ENCODE data around the gene SPAG17. TPM values are rescaled to one million over a fixed set of nuclear protein-coding genes. Genes with fewer than 3 reads are reported as not detected.
A peak's percentile ranks its signal among the peaks of the same experiment; 100 is the strongest.
"Not testable (repeated sequence)": the region's sequence is repeated elsewhere in the genome, so short reads cannot be mapped to it uniquely, and the experiment has no call there.

SPAG17 gene
- polyA plus RNA-seq, 1 donor from 2014 or later, result not detected

DNA sequence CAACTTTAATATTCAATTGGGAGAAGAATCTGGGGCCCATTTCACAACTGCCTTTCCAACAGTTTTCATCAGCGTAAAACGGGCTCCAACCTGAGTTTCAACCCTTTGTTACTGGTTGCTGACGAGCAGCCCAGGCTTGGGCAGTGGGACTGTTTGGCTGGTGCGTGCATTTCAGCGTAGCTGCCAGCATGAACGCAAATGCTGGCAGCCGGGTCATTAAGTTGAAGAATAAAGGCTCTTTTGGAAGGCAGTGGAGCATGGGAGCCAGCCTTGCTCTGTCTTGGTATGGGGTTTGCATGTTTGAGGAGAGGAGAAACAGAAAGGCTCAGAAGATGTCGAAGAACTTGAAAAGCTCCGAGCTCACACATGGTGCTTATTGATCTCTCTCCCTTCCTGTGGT is 214.8 kb downstream of the SPAG17 start:
- Mint-ChIP-seq H3K9me3 (peaks cover 0 to 2% (median 0%) of the 10 kb centered on the region in 3 donors), H3K27me3 (peaks cover 6% of the 10 kb centered on the region), H3K4me1 (peaks cover 4 to 8% (median 6%) of the 10 kb centered on the region in 3 donors), H3K36me3 (peaks cover 5% of the 10 kb centered on the region), H3K27ac (no peak overlapping the region), H3K4me3 (no peak overlapping the region)

DNA sequence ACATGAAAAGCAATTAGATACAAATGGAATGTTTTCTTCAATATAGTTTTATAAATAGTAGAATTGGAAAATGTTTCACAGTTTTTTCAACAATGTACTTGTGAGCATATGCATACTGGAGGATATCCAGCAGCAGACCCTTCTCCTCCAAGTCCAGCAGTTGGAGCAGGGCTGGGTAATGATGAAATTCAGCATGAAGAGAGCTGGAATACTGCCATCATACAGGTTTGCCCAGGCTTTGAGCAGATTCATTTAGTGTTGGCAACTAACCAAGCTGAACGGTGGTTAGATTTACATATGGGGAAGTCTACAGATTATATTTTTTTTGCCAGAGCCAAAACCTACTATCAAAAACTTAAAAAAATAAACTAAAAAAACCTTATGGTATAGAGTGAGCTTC is 217.1 kb downstream of the SPAG17 start:
- Mint-ChIP-seq H3K4me1 (peaks cover 4 to 8% (median 6%) of the 10 kb centered on the region in 3 donors), H3K27ac (no peak overlapping the region), H3K4me3 (no peak overlapping the region), H3K9me3 (no peaks in the 10 kb centered on the region), H3K27me3 (no peaks in the 10 kb centered on the region), H3K36me3 (peaks cover 8% of the 10 kb centered on the region)

DNA sequence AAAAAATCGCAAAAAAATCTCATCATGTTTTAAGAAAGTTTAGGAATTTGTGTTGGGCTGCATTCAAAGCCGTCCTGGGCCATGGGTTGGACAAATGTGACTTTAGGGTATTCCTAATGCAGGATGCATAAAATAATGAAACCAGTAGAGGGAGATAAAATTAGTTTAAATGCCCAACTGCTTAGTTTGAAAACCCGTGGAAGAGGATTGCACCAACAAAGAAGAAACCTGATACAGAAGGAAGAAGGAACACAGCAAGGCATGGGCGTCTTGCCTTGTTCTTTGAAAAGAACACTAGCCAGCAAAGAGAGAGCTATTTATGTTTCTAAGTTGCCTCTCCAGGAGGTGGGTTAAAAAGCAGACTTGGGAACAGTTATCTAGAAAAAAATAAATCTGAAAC is 217.6 kb downstream of the SPAG17 start:
- no peaks in the 10 kb centered on the region for H3K27me3 Mint-ChIP-seq
- H3K36me3 Mint-ChIP-seq, result peaks cover 8% of the 10 kb centered on the region
- H3K9me3 Mint-ChIP-seq, result no peaks in the 10 kb centered on the region
- H3K4me3 Mint-ChIP-seq, result no peak overlapping the region
- no peak overlapping the region for H3K27ac Mint-ChIP-seq
- H3K4me1 Mint-ChIP-seq, result peaks cover 4 to 8% (median 6%) of the 10 kb centered on the region in 3 donors

DNA sequence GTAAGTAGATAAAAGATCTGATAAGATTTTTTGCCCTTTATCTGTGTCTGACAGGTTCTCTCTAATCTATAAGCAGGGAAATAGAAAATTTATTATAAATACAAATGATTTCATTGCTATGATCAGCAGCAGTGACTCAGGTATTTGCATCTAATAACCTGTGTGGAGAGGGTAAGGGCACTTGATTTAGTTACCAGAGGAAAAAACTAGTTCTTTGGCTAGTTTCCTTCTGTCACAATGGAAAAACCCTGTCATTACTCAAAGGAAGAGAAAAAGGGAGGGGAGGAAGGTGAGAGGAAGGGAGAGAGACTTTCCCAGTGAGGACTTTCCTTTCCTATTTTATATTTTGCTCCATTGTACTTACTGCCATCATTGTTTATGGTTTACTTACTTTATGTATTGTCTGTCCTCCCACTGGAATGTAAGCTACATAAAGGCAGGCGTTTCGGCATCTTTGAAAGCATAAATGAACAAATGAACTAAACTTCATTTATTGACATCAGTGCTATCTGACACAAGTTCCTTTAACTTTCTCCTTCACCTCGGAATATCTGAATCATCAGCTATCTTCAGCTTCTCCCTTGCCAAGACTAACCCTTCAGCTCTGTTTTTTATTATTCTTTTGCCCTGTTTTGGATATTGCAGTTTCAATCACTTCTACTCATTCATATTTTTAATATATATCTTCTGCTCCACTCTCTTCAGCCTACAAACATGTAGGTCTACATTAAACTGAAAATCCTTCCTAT is 220.6 kb downstream of the SPAG17 start:
- peaks cover 11% of the 10 kb centered on the region for H3K36me3 Mint-ChIP-seq
- no peaks in the 10 kb centered on the region for H3K9me3 Mint-ChIP-seq
- peaks cover 4 to 8% (median 6%) of the 10 kb centered on the region in 3 donors for H3K4me1 Mint-ChIP-seq
- H3K27me3 Mint-ChIP-seq, result no peaks in the 10 kb centered on the region
- H3K27ac Mint-ChIP-seq, result no peak overlapping the region
- H3K4me3 Mint-ChIP-seq, result no peak overlapping the region

DNA sequence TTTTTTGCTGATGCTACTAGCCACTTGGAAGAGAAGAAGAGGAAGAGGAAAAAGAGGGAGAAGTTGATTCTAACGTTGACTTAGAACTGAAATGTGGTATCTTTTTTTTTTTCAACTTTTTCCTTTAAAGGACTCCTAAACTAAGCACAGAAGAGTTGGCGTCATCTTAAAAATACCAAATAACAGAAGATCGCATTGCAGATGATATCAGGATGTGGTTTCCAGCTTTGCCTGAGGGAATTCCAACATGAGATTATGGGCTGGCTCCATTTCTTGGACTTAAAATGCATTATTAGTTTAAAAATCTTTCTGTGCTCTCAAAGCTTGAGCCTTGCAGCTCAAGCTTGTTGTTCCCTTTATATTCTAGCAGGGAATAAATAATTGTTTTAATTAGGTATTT is 225.7 kb downstream of the SPAG17 start:
- Mint-ChIP-seq H3K36me3 (peaks cover 9% of the 10 kb centered on the region), H3K9me3 (no peaks in the 10 kb centered on the region), H3K4me1 (no peaks in the 10 kb centered on the region), H3K4me3 (no peak overlapping the region), H3K27me3 (no peaks in the 10 kb centered on the region), H3K27ac (no peak overlapping the region)

DNA sequence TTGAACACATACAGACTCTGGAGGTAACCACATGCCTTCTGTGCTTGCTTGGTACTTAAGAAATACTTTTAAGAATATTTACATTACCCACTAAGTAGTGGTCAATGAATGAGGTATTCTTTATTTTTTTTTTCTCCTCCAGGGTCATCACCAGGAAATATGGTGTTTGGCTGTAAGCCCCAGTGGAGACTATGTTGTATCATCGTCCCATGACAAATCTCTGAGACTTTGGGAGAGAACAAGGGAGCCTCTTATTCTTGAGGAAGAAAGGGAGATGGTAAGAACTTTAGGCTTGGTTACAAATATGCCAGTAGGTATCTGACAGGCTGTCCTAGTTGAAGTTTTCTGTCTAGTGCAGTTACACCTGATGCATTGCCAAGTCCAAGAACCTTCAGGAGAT is 232.6 kb downstream of the SPAG17 start:
- no peak overlapping the region for H3K27ac Mint-ChIP-seq
- H3K4me1 Mint-ChIP-seq, result no peaks in the 10 kb centered on the region
- no peaks in the 10 kb centered on the region for H3K9me3 Mint-ChIP-seq
- H3K36me3 Mint-ChIP-seq, result peaks cover 9% of the 10 kb centered on the region
- no peaks in the 10 kb centered on the region for H3K27me3 Mint-ChIP-seq
- no peak overlapping the region for H3K4me3 Mint-ChIP-seq

DNA sequence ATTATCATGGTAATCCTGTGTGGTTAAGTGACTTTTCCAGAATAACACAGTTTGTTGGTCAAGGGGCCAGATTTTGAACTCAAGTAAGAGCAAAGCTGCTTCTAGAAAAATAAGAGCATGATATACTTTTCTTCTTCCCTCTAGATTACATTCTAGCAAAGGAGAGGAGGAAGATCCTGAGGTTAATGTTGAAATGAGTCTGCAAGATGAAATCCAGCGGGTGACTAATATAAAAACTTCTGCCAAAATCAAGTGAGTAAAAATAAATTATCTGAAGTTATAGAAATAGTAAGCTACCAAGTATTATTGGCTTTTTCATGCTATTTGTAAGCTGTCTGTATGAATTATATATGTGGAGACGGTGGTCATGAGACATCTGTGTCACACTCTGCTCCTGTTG is 242.7 kb downstream of the SPAG17 start:
- Mint-ChIP-seq H3K4me1 (peaks cover 0 to 4% (median 0%) of the 10 kb centered on the region in 3 donors), H3K27me3 (no peaks in the 10 kb centered on the region), H3K27ac (no peak overlapping the region), H3K4me3 (no peak overlapping the region), H3K9me3 (no peaks in the 10 kb centered on the region), H3K36me3 (peaks cover 12% of the 10 kb centered on the region)

DNA sequence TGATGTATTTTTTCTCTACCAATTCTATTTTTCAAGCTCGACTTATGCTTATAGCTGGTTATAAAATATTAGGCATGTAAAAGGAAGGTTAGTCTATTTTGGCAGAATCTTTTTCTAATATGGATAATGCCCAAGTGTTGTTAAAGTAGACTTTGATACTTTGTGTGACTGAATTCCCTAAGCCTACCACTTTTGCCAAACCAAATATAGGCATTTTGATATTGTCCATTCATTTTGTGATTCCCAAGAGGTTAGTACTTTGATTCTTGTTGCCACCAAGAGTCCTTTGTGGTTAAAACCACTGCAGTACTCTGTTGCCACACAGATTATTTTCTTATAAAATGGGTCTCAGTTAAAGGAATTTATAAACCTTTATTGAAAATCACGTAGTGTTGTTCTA is 251.3 kb downstream of the SPAG17 start:
- Mint-ChIP-seq H3K27me3 (no peaks in the 10 kb centered on the region), H3K4me3 (no peak overlapping the region), H3K4me1 (peaks cover 26 to 35% (median 28%) of the 10 kb centered on the region in 3 donors), H3K36me3 (peaks cover 8% of the 10 kb centered on the region), H3K27ac (no peak overlapping the region), H3K9me3 (no peaks in the 10 kb centered on the region)

DNA sequence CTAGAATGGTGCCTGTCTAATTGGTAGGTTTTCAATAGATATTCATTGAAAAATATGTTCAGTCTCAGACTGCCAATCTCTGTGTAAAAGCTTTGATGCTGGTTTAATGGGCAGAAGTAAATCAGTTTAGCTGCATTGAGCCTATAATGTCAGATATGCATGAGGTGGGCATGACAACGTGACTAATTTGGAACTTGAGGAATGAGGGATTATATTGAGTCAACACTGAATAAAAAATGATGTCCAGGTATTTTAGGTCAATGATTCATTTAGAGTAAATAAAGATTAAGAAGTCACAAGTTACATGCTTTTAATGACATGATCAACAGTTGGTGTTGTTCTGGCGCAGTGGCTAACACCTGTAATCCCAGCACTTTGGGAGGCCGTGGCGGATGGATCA is 252.5 kb downstream of the SPAG17 start:
- Mint-ChIP-seq H3K27ac (no peak overlapping the region), H3K36me3 (peaks cover 3% of the 10 kb centered on the region), H3K4me1 (peaks cover 34 to 36% (median 36%) of the 10 kb centered on the region in 3 donors), H3K9me3 (no peaks in the 10 kb centered on the region), H3K27me3 (no peaks in the 10 kb centered on the region), H3K4me3 (peak overlapping the region in 1 of 4 donors; percentile 42)

DNA sequence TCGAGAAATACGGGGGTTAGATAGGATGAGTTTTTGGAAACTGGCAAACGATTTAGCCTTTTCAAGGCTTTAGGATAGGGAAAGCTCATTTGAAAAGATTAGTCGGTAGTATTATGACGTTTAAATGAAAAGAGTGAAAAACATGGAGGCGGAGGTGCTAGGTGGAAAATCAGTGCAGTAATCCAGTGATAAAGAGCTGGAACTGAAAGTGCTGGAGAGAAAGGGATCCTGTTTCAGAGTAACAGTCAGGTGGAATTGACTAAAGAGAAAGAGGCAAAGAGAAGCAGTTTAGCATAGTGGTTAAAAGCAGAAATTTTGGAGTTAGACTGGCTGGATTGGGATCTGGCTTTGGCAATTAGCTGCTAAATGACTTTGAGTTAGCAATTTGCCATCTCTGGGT is 254.5 kb downstream of the SPAG17 start:
- Mint-ChIP-seq H3K4me3 (peak overlapping the region; percentile 94 to 100 (median 96)), H3K9me3 (no peaks in the 10 kb centered on the region), H3K27ac (peak overlapping the region; percentile 89 to 95 (median 94)), H3K27me3 (no peaks in the 10 kb centered on the region), H3K4me1 (peaks cover 41 to 49% (median 42%) of the 10 kb centered on the region in 3 donors), H3K36me3 (peaks cover 2% of the 10 kb centered on the region)

DNA sequence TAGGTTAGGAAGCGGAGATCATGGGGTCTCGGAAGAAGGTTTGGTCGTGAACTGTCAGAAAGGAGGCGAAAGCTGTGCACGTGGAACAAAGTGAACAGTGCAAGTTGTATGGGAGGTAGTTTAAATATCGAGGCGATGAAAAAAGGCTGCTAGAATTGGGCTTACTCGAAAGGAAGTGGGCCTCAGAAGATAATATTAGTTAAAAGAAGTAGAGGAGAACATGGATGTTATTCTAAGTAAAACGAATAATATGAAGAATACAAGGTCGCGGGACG is 254.9 kb downstream of the SPAG17 start:
- Mint-ChIP-seq H3K9me3 (no peaks in the 10 kb centered on the region), H3K4me1 (peaks cover 41 to 49% (median 42%) of the 10 kb centered on the region in 3 donors), H3K4me3 (peak overlapping the region; percentile 94 to 100 (median 96)), H3K27me3 (no peaks in the 10 kb centered on the region), H3K27ac (peak overlapping the region; percentile 89 to 95 (median 94)), H3K36me3 (peaks cover 2% of the 10 kb centered on the region)

DNA sequence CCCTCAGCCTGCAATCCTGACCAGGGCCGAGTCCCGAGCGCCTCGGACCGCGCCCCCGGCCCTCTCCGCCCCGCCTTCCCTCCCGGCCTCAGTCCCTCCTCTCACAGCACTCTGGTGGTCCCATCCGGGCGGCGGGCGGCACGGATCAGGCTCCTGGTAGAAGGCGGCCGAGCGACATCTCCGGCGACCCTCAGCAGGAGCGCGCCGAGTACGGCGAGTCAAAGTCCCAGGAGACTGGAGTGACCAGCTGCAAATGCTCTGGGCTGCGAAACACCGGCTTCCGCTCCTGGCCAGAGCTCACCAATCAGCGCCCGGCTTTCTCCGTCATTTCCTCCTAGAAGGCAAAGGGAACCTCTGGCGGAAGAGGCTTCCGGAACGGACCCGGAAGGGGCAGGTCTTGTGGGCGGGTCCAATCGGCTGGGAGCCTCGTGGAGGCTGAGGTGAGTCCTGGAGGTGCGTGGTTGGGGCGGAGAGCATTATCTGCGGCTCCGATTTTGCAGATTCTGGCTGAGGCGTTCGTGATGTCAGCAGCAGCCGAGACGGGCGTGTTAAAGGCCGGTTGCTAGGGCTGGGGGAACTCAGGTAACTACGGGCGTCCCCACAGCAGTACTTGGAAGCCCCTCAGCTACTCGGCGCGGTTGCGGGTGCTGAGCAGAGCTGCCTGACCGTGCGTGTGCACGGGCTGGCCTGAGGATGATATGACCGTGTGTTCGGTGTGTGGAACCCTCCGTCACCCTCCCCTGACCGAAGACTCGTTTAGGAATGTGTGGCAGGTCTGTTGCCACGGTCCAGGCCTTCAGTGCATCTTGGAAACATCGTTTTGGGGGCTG is 255.5 kb downstream of the SPAG17 start, which contains the start of the genes GDAP2 and WDR3:
Gene GDAP2, minus strand, starts transcription at position 279 of the 830 bp plus-strand sequence. CDS start 9,264 bp downstream, outside the sequence.
Gene WDR3, plus strand, starts transcription at position 397 of the 830 bp plus-strand sequence. CDS start 3,581 bp downstream, outside the sequence.
- no peaks in the 10 kb centered on the region for H3K9me3 Mint-ChIP-seq
- H3K4me1 Mint-ChIP-seq, result peaks cover 41 to 49% (median 42%) of the 10 kb centered on the region in 3 donors
- H3K27ac Mint-ChIP-seq, result peak within 1 kb of the TSS; percentile 89 to 95 (median 94)
- peaks cover 2% of the 10 kb centered on the region for H3K36me3 Mint-ChIP-seq
- no peaks in the 10 kb centered on the region for H3K27me3 Mint-ChIP-seq
- H3K4me3 Mint-ChIP-seq, result peak within 1 kb of the TSS; percentile 94 to 100 (median 96)

DNA sequence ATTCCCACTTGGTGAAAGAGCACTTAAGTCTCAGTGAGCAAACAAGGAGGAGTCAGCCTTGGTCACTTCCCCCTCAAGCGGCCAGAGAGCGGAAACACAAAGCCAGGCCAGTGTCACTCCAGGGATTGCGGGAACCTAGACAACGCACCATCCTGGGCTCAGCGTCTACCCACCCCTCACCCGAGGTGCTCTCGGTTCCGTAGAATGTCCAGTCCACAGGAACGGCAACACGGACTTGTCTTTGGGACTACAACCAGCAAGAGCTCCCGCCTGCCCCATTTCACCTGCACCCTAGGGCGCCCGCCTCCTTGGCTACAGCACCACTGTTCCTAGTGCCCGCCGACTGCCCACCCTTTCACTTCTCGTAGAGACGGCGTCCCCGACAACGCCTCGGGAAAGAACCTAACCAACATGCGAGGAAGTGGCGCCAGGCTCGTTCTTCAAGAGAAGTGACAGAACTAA is 256.1 kb downstream of the SPAG17 start:
- Mint-ChIP-seq H3K4me3 (peak overlapping the region; percentile 94 to 100 (median 96)), H3K27me3 (no peaks in the 10 kb centered on the region), H3K36me3 (peaks cover 2% of the 10 kb centered on the region), H3K9me3 (no peaks in the 10 kb centered on the region), H3K27ac (peak overlapping the region; percentile 89 to 95 (median 94)), H3K4me1 (peaks cover 41 to 49% (median 43%) of the 10 kb centered on the region in 3 donors)

DNA sequence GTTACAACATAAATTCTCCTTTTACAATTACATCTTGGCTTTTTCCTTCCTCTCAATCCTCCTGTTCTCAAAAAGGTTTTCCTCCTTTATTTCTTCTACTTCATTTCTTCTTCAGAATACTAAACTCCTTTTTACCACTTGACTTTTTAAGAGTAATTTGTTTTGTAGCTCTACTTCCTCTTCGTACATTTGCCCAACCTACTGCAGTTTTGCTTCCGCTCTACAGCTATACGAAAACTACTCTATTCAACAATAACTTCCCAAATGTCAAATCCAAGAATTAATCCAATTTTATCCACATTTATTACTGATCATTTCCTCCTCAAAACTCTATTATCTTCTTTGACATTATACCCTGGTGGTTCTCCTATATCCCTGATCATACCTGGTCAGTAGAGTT is 259.0 kb downstream of the SPAG17 start:
- Mint-ChIP-seq H3K27me3 (no peaks in the 10 kb centered on the region), H3K4me3 (peak overlapping the region in 2 of 4 donors; percentile 63 to 81), H3K4me1 (peaks cover 28 to 34% (median 34%) of the 10 kb centered on the region in 3 donors), H3K27ac (peak overlapping the region; percentile 9 to 79 (median 33)), H3K36me3 (no peaks in the 10 kb centered on the region), H3K9me3 (no peaks in the 10 kb centered on the region)

DNA sequence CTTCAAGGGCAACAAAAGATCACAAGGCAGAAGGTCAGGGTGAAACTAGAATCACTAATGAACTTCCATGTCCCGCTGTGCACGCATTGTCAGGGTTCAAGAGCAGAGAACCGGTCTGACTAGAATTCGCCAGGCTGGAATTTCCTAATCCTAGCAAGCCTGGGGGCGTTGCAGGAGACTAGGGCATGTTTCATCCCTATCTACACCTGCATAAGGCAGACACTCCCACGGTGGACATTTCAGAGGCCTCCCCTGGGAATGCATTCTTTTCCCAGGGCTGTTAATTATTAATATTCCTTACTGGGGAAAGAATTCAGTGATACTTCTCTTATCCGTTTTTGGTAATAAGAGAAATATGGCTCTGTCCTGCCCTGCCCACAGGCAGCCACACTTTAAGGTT is 262.3 kb downstream of the SPAG17 start:
- not testable (repeated sequence) for H3K27ac Mint-ChIP-seq, H3K4me3 Mint-ChIP-seq, H3K9me3 Mint-ChIP-seq, H3K36me3 Mint-ChIP-seq, H3K27me3 Mint-ChIP-seq
- H3K4me1 Mint-ChIP-seq, result peaks cover 7 to 14% (median 8%) of the 10 kb centered on the region in 3 donors
